NCI-H146 (cell line): ENCODE results near the gene USP34.
"Not testable (repeated sequence)": the region's sequence is repeated elsewhere in the genome, so short reads cannot be mapped to it uniquely, and the experiment has no call there.

ENCODE experiments used
- DNase-seq: peaks from one replicate; lab custom pipeline; 2025; lab: John Stamatoyannopoulos, UW

USP34 gene

DNA sequence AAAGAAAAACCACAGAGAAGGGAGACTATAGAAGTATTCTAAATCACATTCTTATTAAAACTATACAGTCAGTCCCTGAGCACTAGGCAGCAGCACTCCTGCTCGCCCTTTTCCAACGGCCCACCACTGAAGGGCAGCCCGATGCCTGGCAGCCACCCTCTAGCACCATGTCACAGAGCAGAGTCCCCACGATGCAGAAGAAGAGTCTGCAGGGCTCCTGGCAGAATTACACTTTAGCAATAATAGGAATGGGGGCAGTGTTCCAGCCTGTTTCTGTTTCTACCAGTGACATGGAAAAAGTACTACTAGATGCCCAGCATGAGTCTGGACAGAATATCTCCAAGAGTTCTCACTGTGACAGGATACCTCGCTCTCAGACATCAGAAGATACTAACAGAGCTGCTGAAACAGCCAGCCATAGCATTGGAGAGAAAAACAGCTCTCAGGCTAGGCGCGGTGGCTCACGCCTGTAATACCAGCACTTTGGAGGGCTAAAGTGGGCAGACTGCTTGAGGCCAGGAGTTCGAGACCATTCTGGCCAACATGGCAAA lies 221.3 kb downstream of the USP34 start:
- no peak for DNase-seq

DNA sequence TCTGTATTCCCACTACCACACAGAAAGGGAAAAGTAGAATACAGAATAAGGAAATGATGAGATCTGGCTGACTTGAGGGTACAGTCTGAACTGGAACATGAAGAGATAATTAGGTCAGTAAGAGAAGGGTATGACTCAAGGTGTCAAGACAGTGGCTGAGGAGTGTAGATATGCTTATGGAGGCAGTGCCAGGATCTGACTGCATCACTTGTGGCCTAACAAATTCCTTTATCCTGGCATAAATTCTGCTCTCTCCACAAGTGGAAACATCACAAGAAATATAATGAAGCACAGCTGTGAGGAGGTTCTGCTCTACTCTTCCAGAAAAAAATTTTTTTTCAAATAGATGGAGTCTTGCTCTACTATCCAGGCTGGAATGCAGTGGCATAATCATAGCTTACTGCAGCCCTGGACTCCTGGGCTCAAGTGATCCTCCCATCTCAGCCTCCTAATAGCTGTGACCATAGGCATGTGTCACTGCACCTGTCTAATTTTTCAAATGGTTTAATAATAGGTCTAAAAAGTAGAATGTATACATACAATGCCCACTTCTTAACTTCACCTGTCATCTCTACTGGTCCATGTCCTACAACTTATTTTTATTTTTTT lies 223.6 kb downstream of the USP34 start:
- DNase-seq = no peak

DNA sequence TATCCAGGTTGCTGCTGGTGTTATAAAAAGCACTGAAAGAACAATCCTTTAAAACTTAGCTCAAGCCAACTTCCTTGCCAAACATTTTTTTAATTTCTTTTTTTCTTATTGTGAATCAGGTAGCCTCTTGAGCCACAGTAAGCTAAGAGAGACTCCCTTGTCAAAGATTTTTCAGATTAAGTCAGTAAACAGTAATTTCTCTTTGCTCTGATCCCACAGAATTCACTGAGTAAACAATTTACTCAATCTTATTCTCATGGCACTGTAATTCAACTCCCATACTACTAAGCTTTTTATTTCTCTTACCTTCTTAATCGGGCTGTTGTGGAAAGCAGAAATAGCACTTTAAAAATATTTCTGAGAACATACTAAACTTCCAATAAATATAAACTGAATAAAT lies 226.2 kb downstream of the USP34 start:
- DNase-seq = no peak

DNA sequence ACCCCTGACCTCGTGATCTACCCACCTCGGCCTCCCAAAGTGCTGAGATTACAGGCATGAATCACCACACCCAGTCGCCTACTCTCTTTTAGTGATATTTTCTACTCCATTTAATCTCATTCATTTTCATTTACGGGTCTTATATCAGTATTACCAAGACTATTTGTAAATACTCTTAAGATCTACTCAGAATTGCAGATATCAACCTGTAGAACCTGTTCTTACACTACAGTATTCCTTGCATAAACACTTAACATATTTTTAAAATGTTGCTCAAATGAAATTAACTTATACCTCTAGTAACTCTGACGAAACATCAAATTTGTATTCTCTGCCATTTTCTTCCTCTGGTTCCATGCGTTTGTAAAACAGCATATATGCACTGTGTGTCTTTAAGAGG lies 229.6 kb downstream of the USP34 start:
- DNase-seq = no peak

DNA sequence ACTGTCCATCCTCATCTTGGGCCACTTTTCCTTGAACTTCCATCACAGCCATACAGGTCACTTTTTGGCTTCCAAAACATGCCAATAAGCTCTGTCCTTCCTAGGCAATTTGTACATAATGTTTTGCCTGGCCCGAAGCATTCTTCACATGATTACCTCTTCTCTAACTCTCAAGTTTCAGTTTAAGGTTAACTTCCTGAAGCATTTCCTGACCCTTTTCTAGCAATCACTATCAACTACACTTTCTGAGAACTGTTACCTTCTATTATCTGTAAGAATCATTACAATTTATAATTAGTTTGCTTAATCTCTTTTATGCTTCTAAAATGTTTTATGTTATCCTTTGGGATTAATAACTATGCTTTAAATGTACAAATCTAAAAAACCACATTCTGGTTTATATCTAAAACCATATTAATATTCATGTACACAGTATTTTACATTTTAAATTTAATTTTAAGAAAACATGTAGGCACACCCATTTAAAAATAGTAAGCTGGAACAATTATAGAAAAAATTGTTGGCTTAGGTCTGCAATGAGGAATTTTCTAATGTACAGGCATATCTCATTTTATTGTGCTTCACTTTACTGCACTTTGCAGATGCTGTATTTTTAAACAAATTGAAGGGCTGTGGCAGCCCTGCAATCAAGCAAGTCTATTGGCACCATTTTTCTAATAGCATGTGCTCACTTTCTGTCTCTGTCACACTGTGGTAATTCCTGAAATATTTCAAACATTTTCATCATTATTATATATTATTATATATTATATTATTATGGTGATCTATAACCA lies 232.5 kb downstream of the USP34 start:
- DNase-seq = no peak

DNA sequence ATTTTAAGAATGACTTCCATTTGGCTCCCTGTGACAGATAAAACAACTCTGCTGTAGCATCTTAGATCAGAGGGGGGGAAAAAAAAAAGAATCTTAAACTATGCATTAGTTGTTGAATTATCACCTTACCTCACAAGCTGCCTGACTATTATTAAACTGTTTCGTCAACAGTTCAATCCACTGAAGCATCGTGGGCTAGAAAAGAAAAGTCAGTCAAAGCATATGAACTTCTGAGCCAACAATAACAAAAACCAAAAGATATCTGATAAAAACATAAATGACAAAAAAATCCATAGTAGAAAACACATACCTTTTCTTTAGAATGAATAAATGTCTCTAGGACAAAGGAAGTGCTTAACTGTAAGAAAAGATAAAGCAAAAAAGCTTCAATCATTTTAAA lies 235.2 kb downstream of the USP34 start:
- no peak for DNase-seq

DNA sequence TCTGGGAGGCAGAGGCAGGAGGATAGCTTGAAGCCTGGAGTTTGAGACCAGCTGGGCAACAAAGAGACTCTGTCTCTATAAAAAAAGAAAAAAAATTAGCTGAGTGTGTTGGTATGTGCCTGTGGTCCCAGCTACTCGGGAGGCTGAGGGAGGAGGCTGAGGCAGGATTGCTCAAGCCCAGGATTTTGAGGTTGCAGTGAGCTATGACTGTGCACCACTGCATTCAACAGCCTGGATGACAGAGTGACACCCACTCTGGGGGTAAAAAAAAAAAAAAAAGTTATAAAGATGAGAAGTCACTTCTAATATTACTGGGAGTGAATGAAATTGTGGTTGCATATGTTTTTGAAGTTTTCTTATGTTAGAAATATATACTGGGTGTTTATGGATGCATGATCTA lies 237.3 kb downstream of the USP34 start:
- DNase-seq = no peak

DNA sequence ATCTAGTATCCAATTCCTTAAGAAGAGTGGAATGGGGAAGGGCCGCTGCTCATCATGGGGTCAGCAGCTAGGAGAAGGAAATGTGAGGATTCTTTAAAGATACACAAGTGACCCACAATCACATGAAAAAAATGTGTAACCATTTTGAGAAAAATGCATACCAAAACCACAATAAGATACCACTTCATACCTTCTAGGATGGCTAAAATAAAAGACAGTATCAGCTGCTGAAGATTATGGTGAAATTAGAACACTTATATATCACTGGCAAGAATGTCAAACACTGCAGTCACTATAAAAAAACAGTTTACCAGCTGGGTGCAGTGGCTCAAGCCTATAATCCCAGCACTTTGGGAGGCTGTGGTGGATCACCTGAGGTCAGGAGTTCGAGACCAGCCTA lies 241.0 kb downstream of the USP34 start:
- no peak for DNase-seq

DNA sequence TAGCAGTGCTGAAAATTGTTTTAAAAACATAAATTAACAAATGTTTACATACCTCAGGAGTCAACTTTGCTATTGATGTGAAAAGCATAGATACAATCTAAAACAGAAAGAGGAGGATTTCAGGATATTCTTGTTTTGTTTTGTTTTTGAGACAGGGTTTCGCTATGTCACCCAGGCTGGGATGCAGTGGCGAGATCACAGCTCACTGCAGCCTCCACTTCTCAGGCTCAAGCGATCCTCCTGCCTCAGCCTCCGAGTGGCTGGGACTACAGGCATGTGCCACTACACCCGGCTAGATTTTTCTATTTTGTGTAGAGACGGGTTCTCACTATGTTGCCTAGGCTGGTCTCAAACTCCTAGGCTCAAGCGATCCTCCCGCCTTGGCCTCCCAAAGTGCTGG lies 248.3 kb downstream of the USP34 start:
- no peak for DNase-seq

DNA sequence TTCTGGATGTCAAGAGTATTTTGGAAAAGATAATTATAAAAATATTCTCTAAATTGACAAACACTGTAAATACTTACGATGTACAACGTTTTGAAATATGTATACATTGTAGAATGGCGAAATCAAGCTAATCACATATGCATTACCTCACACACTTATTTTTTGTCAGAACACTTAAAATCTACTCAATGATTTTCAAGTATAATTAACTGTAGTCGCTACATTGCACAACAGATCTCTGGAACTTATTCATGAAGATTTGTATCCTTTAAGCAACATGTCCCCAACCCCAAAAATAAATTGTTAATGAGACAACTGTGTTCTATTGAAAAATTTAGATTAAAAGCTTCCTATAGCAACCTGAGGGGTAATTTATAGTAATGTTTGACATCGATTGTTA lies 249.1 kb downstream of the USP34 start:
- DNase-seq = no peak

DNA sequence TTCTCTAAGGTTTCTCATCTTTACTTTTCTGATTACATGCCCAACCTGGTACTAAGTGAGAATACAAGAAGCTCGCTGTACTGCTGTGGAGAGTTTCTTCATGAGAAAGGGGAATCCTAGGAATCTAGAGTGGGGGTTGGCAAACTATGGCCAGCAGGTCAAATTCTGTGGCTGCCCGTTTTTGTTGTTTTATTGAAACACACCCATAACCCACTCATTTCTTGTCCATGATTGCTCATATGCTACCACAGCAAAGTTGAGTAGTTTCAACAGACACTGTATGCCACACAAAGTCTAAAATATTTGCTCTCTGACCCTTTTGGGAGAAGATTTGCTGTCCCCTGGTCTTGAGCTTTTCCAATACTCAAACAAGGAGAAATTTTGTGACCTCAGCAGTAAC lies 250.1 kb downstream of the USP34 start:
- DNase-seq = no peak

DNA sequence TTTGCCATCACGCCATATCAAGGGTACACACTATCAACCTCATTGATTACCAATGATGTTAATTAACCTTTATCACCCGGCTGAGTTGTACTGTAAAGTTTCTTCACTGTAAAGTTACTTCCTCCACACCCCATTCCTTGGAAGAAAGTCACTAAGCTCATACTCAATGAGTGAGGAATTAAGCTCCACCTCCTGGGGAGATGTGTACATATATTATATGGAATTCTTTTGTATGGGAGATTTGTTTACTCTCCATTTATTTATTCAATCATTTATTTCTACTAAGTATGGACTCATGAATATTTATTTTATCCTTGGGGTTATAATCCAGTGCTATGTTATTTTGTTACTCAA lies 252.1 kb downstream of the USP34 start:
- DNase-seq = no peak

DNA sequence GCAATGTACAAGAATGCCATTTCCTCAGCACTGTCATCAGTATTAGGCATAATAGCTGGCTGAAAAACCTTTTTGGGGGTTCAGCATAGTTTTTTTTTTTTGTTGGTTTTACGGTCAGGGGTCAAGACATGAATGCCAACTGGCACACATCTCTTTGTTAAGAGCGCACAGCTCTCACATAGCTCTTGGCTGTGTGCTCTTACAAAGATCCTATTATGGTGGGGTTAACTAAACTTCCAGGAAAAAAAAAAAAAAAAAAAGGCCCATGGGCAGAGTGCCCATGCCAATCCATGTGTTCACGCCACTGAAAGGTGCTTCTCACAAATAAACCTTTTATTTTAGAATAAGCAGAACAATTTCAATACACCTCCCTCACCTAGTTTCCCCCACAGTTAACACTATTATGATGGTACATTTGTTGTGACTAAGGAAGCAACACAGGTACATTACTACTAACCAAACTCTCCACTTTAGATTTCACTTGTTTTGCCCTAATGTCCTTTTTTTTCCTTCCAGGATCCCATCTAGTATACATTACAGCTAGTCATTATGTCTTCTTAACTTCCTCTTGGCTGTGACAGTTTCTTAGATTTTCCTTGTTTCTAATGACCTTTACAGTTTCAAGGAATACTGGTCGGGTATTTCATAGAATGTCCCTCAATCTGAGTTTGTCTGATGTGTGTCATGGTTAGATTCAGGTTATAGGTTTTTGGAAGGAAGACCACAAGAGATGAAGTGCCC lies 252.6 kb downstream of the USP34 start:
- no peak for DNase-seq

DNA sequence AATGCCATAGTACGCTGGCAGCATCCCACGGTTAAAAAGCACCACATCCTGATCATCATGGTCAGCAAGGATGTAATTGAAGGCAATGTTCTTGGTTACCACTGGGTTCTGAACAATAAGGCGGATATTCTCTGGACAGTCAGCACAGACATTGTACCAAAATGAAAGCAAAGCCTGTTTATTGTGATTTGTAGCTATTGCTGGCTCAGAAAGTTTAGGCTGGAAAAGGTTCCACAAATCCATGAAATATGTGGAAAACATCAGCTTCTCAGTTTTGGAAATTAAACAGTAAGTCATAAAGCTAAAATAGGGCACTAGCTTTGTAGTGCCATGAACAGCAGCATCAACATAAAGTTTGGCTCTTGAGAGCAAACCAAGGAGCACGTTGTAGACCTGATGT lies 256.7 kb downstream of the USP34 start:
- no peak for DNase-seq

DNA sequence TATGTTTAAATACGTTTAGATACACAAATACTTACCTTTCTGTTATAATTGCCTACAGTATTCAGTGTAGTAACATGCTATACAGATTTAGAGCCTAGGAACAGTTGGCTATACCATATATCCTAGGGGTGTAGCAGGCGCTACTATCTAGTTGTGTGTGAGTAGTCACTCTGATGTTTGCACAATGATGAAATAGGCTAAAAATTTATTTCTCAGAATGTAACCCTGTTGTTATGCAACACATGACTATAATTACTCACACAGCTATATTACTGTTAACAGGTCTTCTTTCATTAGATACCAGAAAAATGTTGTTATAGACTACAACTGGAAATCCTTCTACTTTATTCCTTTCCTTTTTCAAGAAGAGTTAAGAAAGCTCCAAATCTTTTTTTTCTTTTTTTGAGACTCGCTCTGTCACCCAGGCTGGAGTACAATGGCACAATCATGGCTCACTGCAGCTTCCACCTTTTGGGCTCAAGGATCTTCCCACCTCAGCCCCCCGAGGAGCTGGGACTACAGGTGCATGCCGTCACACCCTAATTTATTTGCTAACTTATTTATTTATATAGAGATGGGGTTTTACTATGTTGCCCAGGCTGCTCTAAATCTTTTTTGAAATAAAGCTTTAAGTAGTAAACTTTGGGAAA lies 260.4 kb downstream of the USP34 start:
- DNase-seq = no peak

DNA sequence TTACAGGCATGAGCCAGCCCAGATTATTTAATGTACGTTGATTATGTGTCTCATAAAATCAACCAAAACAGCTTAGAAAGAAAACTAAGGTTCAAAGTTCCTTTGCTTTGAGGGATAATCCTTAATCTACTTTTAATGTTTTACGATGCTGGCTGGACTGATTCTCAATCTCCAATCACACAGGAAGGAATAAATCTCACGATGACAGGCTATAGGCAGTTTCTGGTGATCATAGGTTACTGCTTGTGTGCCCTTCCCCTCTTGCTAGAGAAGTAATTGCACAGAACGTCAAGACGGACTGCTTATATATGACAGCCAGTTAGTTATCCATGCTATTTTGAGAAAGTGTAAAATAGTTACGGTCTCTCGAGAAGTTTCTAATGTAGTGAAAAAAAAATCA lies 265.8 kb downstream of the USP34 start:
- no peak for DNase-seq

DNA sequence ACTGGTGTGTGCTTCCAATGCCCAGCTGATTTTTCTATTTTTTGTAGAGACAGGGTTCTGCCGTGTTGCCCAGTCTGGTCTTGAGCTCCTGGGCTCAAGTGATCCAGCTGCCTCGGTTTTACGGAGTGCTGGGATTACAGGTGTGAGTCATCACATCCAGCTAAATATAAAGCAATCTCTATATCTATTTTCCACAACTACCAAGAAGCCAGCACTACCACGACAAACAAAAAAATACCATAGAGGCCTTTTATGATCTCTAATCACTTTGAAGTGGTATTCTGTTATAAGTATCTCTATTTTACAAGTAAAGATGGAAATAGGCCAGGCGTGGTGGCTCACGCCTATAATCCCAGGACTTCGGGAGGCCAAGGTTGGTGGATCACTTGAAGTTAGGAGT lies 274.2 kb downstream of the USP34 start:
- DNase-seq = no peak

DNA sequence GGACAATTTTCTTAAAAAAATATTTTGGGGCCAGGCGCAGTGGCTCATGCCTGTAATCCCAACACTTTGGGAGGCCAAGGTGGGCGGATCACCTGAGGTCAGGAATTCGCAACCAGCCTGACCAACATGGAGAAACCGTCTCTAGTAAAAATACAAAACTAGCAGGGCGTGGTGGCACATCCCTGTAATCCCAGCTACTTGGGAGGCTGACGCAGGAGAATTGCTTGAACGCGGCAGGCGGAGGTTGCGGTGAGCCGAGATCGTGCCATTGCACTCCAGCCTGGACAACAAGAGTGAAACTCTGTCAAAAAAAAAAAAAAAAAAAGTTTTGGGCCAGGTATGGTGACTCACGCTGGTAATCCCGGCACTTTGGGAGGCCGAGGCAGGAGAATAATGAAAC lies 276.2 kb downstream of the USP34 start:
- not testable (repeated sequence) for DNase-seq

DNA sequence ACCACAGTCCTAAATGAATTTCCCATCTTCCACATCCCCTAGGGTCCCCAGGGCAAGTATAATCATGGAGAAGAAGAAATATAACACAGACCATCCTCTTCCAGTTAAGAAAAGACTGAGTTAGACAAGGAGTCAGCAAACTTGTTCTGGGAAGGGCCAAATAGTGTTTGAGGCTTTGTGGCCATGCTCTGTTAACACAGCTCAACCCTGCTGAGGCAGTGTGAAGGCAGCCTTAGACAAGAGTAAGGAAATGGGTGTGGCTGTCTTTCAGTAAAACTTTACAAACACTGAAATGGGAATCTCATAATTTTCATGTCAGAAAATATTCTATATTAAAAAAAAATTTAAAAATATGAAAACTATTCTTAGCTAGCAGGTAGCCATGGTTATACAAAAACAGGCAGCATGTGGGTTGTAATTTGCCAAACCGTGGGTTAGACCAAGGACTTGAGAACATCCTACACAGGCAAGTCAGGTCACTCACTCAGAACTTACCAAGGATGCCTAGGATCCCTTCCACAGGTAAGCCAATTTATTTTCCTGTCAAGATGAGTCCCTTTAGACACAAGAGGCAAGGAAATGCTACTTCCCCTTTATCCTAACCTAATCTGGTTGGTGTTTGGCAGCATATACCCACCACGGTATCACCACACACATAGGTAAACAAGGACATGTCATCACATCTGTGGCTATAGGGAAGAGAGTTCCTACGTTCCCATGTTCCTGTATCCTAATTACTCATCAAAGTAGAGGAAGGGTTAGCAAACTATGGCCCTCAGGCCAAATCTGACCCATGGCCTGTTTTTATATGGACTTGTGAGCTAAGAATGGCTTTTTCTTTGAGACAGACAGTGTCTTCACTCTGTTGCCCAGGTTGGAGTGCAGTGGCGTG lies 277.0 kb downstream of the USP34 start:
- DNase-seq = no peak

DNA sequence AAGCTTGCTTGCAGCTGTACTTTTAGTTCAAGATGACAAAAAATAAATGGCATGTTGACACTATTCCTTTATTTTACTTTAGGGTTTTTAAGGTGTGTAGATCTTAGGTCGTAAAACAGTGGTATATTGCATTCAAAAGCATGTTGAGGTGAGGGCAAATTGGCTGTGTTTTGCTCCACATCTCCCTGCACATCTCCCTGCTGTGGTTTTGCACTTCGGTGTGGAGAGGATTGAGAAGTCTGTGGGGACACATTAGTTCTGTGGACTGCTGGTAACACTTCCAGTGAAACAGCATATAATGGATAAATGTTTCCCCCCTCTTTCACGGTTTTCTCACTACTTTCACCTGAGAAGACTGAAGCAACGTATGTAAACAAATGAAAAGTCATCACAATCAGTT lies 283.8 kb downstream of the USP34 start:
- no peak for DNase-seq

DNA sequence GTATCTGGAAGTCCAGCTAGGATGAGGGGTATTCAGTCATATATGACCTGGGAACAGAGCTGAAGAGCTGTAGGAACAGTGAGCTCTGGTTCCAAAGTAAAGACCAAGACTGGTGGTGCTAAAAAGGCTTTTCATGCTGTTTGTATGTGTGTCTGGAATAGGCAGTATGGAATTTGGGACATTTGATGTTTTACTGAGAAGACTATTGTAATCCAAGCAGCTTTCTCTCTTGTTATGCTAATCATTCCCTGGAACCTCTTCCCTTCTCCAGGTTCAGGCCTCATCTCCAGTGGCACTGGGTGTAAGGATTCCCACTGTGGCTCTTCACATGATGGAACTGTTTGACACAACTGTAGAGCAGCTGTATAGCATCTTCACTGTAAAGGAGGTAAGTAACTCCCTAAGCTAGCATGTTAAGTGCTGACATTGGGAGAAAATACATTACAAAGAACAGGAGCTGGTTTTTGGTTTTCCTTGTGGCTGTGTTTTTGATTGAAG lies 285.6 kb downstream of the USP34 start:
- DNase-seq = no peak
